HG03039 (cell line): ENCODE data around the gene ADH1B.
"Not testable (repeated sequence)": the region's sequence is repeated elsewhere in the genome, so short reads cannot be mapped to it uniquely, and the experiment has no call there.

Experiments
- ATAC-seq: cut with Tn5 transposase; IDR thresholded peaks from one replicate; pipeline ENCODE4 v1.9.1; 2021; ENCODE audit warnings: mild to moderate bottlenecking, moderate library complexity; ENCODE audit not compliant: unreplicated experiment

ADH1B gene

DNA sequence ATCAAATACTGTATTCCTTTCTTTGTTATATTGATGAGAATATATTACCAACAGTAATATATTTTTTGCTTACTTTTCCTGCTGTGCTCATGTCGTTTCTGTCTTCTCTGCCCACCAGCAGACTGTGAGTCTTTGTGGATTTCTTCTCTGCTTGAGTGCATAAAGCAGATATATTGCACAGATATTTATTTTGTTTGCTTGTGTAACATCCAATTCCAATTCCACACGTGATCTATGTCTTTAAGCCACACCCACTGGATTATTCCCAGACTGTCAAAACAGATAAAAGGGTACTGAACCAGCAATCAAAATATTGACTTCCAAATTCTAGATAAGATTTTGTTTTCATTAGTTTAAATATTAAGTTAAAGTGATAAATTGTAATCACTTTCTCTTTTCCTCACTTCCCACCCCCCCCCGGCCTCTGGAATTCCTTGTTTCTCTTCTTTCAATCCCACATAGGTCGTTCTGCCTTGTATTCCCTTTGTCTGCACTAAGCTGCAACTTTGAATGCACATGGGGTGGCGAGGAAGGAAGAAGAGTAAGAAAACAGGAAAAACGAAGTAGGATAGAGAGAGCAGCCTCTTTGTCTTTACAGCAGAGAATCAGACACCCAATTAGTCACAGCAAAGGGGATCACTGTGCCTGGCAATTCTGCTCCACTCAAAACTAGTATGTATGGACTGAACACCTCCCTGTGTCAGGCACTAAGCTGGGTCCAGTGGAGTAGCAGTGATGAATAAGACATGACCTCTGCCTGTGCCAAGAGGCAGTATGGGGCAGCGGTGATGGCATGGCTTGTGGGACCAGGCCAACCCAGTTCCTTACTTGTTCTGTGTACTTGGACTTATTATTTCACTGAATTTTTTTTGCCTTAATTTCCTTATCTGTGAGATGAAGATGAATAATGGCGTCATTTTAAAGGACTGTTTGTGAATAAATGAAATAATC, at the start of gene ADH1B:
ADH1B (minus strand) TSS at position 161 of the 951 bp plus-strand sequence; CDS start at position 91, 70 bp downstream.
- ATAC-seq: no peak

DNA sequence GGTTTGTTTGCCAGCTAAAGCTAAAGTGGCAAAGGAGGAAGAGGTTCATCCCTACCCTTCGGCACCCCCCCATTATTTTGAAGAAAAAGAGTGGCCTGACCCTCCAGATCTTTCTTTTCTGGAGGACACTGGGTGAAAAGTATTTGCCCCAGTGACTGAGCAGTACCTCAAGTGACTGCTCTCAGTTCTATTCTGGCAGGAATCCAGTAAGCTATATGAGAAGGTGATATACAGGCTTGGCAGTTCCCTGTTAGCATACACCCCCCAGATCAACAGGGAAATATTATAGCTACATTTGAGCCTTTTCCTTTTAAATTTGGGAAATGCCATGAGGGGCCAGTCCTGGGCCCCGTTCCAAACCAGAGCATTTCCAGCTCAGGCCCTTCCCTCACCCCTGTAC, 46.6 kb upstream of the ADH1B start:
- not testable (repeated sequence) for ATAC-seq

DNA sequence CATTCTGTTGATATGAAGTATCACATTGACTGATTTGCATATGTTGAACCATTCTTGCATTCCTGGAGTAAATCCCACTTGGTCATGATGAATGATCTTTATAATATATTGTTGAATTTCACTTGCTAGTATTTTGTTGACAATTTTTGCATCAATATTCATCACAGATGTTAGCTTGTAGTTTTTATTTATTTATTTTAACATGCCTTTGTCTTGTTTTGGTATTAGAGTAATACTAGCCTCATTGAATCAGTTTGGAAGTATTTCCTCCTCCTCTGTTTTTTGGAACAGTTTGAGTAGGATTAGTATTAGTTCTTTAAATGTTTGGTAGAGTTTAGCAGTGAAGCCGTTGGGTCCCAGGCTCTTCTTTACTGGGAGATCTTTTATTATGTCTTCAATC, 45.3 kb upstream of the ADH1B start:
- no peak for ATAC-seq

DNA sequence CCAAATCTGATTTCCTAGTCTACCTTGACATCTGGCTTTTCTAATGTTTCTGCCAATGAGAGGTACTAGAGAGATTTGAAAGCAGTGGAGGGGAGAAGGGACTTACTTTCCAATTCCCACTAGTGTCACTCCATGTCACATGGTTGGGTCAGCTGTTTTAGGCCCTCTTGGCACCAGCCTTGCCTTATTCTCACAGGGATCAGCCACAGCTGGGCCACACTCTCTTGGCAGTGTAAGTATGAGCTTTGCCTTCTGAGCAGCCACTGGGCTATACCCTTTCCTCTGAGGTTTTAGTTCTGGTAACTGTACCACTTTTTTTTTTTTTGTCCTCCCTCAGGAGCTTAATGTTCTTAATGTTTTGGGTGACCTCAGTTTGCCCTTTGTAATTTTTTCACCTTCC, 41.6 kb upstream of the ADH1B start:
- ATAC-seq: no peak

DNA sequence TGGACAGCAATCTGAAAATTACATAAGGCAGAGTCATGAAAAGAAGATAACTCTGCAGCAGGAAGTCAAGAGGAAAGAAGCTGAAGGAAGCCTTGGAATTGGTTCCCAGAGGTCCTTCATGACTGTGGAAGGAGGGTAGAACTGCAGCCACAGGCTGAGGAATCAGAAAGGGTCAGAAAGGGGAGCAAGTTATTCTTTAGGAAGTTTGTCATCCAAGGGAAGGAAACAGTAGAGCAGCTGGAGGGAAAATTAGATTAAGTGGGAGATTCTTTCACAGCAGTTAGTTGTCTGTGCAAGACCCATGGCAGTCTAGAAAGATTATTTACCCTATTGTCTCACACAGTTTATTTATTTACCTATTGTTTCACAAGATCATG, 40.7 kb upstream of the ADH1B start:
- no peak for ATAC-seq

DNA sequence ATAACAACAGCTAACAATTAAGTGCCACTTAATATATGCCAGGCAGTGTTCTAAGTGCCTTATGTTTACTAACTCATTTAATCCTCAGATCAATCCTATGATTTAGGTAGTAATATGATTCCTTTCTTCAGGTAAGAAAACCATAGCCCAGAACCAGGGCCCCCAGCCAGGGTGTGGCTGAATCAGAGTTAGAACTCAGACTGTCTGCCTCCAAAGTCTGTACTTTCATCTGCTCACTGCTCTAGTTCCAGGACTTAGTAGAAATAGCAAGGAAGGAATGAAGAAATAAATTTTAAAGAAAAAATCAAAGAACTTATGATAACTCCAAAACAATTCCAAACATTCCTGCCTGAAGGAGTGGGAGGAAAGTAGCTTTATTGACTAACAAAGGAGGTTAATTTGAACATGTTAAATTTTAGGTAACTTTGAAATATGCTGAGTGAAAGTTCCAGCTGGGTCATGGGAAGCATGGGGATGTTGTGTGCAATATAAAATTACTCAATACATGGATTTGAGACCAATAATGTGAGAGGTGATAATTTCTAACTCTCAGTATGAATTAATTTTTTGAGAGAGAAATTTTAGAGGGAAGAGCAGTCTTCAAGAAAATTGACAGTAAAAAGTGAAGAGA, 40.2 kb upstream of the ADH1B start:
- no peak for ATAC-seq

DNA sequence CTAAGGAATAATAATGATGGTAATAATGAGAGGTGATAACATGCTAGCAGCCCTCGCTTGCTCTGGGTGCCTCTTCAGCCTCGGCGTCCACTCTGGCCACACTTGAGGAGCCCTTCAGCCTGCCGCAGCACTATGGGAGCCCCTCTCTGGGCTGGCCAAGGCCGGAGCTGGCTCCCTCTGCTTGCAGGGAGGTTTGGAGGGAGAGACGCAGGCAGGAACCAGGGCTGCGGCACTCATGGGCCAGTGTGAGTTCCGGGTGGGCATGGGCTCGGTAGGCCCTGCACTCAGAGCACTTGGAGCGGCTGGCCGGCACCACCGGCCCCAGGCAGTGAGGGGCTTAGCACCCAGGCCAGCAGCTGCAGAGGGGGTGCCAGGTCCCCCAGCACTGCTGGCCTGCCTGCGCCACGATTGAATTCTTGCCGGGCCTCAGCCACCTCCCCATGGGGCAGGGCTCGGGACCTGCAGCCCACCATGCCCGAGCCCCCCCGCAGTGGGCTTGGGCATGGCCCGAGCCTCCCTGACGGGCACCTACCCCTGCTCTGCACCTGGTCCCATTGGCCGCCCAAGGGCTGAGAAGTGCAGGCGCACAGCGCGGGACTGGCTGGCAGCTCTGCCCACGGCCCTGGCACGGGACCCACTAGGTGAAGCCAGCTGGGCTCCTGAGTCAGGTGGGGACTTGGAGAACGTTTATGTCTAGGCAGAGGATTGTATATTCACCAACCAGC, 38.4 kb upstream of the ADH1B start:
- ATAC-seq: no peak

DNA sequence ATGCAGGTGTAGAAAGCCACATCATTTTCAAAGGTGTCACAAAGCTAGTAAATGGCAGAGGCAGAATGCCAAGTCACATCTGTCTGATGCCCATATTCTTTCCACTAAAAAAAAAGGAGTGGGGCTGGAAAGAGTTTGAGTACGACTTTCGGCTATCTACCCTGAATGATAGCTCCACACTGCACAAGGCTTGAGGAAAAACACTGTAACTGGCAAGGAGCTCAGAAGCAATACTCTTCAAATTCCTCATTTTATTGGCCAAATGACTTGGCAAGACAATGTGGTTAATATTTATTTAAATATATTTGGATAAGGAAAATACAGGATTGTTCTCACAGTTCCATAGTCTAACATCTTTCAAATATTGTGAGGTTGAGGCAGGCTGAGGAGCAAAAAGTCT, 36.7 kb upstream of the ADH1B start:
- no peak for ATAC-seq

DNA sequence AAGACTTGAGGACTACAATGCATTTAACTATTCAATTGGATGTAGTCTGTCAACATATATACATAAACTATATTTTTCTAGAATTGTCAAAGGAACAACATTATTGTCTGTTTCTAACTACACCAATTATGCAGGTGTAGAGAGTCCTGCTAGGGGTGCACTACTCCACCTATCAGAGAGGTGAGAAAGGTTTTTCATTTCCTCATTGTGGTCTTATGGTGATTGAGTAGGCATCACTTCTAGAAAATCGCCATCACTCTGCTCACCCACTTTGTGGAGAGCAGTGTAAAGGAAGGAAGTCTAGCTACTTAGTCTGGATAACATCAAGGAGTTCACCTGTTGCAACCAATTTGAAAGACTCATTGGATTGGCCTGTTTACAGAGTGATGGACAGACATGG, 35.8 kb upstream of the ADH1B start:
- peak; percentile 49 for ATAC-seq

DNA sequence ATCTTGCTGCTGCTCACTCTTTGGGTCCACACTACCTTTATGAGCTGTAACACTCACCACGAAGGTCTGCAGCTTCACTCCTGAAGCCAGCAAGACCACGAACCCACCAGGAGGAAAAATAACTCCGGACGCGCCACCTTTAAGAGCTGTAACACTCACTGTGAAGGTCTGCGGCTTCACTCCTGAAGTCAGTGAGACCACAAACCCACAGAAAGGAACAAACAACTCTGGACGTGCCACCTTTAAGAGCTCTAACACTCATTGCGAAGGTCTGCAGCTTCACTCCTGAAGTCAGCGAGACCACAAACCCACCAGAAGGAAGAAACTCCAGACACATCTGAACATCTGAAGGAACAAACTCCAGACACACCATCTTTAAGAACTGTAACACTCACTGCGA, 34.9 kb upstream of the ADH1B start:
- ATAC-seq: not testable (repeated sequence)

DNA sequence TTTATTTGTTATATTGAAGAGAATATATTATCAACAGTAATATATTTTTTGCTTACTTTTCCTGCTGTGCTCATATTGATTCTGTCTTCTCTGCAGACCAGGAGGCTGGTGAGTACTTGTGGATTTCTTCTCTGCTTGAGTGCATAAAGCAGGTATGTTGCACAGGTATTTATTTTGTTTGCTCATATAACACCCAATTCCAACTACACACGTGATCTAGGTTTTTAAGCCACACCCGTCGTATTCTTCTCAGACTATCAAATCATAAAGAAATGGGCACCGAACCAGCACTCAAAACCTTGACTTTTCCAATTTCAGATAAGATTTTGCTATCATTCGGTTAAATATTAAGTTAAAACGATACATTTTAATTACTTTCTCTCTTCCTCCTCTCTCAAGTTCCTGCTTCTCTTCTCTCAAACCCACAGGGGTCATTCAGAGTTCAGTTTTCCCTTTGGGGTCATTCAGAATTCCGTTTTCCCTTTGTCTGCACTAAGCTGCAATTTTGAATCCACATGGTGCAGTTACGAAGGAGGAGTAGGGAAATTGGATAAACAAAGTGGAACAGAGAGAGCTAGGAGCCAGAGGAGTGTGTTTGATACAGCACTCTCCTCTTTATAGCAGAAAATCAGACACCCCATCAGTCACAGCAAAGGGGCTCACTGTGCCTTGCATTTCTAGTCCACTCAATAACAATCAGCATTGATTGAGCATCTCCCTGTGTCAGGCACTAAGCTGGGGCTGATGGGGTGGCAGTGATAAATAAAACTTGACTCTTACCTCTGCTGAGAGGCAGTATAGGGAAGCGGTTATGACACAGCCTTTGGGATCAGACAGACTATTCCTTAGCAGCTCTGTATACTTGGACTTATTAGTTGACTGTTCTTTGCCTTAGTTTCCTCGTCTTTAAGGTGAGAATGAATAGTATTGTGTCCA, 31.7 kb upstream of the ADH1B start, which contains the start of gene ADH1C:
ADH1C (minus strand) TSS at position 145 of the 936 bp plus-strand sequence; CDS start at position 74, 71 bp downstream.
- no peak for ATAC-seq

DNA sequence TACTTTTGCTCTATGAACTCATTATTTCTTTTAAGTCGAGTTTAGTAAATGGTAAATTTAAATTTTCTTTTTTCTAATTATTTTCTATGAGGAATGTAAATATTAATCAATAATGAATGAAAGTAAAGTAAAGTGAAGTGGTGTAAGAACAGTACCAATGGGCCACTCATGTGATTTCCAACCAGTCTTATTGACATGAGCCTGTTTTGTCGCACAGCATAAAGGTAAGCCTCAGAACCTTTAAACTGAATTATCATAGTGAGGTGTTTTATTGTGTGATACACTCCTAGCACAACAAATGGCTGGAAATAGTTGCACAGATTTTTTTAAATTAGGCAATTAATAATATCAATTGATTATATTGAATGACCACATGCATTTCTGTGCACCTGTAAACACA, 30.3 kb upstream of the ADH1B start:
- no peak for ATAC-seq

DNA sequence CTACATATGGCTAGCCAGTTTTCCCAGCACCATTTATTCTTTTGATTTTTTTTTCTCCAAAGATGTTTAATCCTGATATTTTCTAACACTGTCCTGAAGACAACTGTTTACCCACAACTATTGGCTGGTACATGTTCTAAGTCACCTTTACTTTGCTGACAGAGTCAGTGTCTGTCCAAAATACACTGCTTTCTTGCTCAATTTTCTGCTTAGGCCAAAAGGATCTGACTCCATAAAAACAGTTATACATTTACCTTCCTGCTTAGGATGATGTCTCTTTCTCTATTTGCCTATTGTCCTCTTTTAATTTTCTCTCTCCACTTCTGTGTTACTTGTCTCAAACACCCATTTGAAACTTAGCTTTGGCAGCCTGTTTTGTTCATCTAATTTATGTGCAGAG, 28.1 kb upstream of the ADH1B start:
- no peak for ATAC-seq

DNA sequence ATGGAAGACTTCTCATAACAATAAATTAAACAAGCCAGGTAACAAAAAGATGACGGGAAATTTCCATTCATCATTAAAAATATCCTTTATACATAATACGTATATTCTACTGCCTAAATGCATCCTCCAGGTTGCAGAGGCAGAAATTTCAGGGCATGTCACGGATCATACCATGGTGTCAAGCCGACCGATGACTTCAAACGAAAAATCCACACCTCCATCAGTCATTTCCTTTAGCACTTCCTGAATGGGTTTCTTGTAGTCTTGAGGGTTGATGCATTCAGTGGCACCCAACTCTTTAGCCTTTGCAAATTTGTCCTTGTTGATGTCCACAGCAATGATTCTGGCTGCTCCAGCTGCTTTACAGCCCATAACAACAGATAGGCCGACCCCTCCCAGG, 21.4 kb upstream of the ADH1B start:
- not testable (repeated sequence) for ATAC-seq

DNA sequence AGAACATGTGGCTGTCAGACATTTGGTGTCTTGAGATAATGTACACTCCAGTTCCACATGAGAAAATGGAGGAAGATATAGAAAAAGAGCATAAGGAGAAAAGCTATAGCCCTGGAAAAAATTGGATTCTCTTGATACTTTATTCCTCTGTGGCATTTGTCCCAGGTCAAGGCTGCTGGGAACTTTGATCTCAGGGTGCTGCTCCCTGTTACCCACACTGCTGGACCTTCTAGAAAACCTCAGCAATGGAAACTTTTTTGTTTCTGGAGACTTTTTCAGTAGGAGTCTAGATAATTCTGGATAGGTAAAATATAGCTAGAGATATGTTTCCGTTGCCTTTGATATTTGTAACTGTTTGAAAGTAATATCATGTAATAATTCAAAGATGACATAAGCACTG, 20.2 kb upstream of the ADH1B start:
- ATAC-seq: no peak

DNA sequence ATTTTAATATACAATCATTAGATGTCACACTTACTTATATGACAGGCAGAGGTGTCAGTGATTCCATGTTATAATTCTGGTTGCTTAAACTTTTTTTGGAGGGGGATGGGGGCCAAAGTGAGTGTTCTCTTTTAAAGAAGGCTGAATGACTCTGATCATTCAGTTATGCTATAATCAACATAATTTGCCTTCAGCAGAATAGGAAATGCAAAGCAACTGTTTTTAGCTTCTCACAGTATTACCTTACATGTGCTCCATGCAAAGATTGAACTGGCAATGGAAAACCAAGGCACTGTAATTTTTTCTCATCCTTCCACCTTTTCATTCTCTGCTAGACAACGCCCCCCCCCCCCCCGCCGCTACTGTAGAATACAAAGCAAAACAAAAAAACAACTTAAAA, 18.0 kb upstream of the ADH1B start:
- ATAC-seq: no peak

DNA sequence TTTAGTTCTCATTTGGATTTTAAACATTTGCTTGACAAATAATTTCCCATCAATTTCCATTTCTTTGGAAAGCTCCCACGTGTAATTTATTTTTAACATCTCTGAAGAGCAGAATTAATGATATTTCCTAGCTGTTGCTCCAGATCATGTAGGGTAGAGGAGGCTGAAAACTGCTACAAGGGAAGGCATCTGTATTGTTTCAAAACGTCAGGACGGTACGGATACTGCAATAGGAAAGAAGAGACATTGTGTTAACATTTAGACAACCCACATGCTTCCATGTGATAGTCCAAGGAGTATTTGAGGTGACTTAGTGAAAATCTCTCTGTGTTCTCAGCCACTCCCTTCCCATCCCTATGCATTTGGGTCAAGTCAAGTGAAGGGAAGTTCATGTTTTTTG, 15.4 kb upstream of the ADH1B start:
- ATAC-seq: no peak

DNA sequence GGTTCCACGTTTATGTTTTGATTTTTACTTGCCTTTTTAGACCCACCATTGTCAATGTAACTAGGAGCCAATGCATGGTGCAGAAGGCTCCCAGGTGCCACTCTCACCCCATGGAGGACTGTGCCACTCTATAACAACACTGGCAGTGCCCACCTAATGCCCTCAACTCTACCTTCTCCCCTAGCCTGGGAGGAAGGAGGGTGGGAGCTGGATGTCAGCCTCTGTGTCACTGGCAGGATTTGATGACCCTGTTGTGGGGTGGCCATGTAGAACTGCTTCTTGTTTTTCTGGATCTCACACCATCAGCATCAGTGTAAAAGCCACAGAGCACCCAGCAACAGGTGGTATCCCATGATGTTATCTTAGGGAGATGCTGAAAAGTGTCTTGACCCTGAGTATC, 13.7 kb upstream of the ADH1B start:
- ATAC-seq: no peak

DNA sequence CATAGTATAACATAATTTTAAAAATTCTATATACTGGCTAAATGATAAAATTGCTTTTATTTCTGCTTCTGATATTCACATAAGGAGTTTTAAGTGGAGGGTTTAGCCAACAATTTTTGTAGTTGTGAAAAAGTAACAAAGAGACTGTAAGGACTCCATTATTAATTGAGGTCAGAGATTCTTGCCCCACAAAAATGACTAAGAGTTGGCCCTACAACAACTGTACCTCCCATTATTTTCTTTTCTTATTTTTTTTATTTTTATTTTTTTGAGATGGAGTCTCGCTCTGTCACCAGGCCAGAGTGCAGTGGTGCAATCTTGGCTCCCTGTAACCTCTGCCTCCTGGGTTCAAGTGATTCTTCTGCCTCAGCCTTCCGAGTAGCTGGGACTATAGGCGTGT, 9.4 kb upstream of the ADH1B start:
- ATAC-seq: no peak

DNA sequence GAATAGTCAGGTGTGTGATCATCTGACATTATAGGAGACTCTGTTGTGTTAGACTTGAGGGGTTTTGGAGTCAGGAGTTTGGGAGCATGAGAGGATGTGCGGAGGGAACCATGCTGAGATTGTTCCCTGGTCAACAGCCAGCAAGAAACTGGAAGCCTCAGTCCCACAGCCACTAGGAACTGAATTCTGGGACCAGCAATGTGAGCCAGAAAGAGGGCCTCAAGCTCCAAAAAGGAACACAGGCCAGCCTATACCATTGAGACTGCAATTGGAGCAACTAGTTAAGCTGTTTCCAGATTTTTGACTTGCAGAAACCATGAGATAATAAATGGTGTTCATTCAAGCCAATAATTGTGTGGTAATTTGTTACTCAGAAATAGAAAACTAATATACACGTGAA, 8.7 kb upstream of the ADH1B start:
- ATAC-seq: no peak
